NCI-H1436 treated with DMSO at 0.1 percent for 48 hours (cell line): ENCODE results near the gene SLC22A5.
"Not testable (repeated sequence)": the region's sequence is repeated elsewhere in the genome, so short reads cannot be mapped to it uniquely, and the experiment has no call there.

Experiments
- DNase-seq: peaks from one replicate; lab custom pipeline; 2025; lab: John Stamatoyannopoulos, UW

The SLC22A5 gene

GRCh38 chr5:132388244-132389050, 18.9 kb downstream of the SLC22A5 start:
- DNase-seq, result no peak

- no peak for DNase-seq
Measured at GRCh38 chr5:132389051-132389331, 19.5 kb downstream of the SLC22A5 start.

GRCh38 chr5:132389585-132390286, 20.2 kb downstream of the SLC22A5 start:
- DNase-seq, result no peak

- no peak for DNase-seq
Measured at GRCh38 chr5:132391247-132391646, 21.7 kb downstream of the SLC22A5 start.

GRCh38 chr5:132391870-132392269, 22.4 kb downstream of the SLC22A5 start:
- DNase-seq, result no peak

GRCh38 chr5:132392411-132392810, 22.9 kb downstream of the SLC22A5 start:
- DNase-seq, result no peak

GRCh38 chr5:132392978-132393825, 23.7 kb downstream of the SLC22A5 start:
- no peak for DNase-seq

- DNase-seq, result peak; percentile 31
Measured at GRCh38 chr5:132394667-132395259, 25.3 kb downstream of the SLC22A5 start.

- DNase-seq, result no peak
Measured at GRCh38 chr5:132396589-132397031, 27.1 kb downstream of the SLC22A5 start.

GRCh38 chr5:132397224-132397623, 27.7 kb downstream of the SLC22A5 start:
- no peak for DNase-seq

GRCh38 chr5:132397936-132398675, 28.6 kb downstream of the SLC22A5 start:
- DNase-seq, result not testable (repeated sequence)

GRCh38 chr5:132404041-132404440, 34.5 kb downstream of the SLC22A5 start:
- DNase-seq, result not testable (repeated sequence)

GRCh38 chr5:132405646-132406045, 36.1 kb downstream of the SLC22A5 start:
- no peak for DNase-seq

GRCh38 chr5:132406144-132406783, 36.8 kb downstream of the SLC22A5 start:
- DNase-seq, result no peak

- no peak for DNase-seq
Measured at GRCh38 chr5:132407970-132408369, 38.5 kb downstream of the SLC22A5 start.

GRCh38 chr5:132408456-132408855, 38.9 kb downstream of the SLC22A5 start:
- no peak for DNase-seq

- DNase-seq, result no peak
Measured at GRCh38 chr5:132408965-132409364, 39.5 kb downstream of the SLC22A5 start.

- no peak for DNase-seq
Measured at GRCh38 chr5:132410451-132411303, 41.2 kb downstream of the SLC22A5 start.

- no peak for DNase-seq
Measured at GRCh38 chr5:132411304-132412013, 41.9 kb downstream of the SLC22A5 start.
